ENCODE results near the gene CAP1.

CAP1 gene

DNA sequence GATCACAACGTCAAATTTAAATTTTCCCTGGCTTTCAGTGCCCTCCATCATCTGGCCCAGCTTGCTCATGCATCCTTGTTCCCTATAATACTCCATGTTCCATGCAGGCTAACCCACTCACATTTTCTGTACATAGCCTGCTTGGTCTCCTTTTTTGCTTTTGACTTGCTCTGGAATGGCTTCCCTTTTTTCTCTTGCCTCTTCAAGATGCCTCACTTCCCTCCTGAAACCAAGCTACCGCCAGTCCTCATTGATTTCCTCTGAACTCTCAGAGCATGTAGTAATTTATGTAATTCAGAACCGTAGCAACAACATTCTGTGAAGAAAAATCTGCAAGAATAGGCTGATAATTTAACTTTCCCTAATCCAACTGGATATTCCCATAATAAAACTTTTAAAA, 10.3 kb downstream of the CAP1 start:
- ChIA-PET POLR2A (interaction anchor here (1.4 kb wide), 1 partner anchor 11 kb away, joined by 9 read pairs; the partner anchor contains the start of gene CAP1), CTCF (no interaction called here)
- no peak for DNase-seq (ENCODE audit: extremely low spot score)
- TF ChIP-seq ZNF384 (IDR thresholded peaks at IDR 0.05) (no peak), CTBP1 (IDR thresholded peaks at IDR 0.05; ENCODE audit: borderline replicate concordance) (no peak), L3MBTL2 (conservative IDR thresholded peaks at IDR 0.05) (no peak), TARDBP (IDR thresholded peaks at IDR 0.05) (no peak), FOXM1 (IDR thresholded peaks at IDR 0.05; ENCODE audit: borderline replicate concordance) (no peak), HDGF (IDR thresholded peaks at IDR 0.05; ENCODE audit: borderline replicate concordance) (no peak), NFRKB (IDR thresholded peaks at IDR 0.05) (no peak), SUZ12 (IDR thresholded peaks at IDR 0.05) (no peak), BHLHE40 (IDR thresholded peaks at IDR 0.05; ENCODE audit: borderline replicate concordance) (no peak), ARNT (IDR thresholded peaks at IDR 0.05) (no peak), LEF1 (IDR thresholded peaks at IDR 0.05; ENCODE audit: borderline replicate concordance) (no peak), SP1 (IDR thresholded peaks at IDR 0.05) (no peak), FOXK2 (IDR thresholded peaks at IDR 0.05) (no peak), FOXA1 (IDR thresholded peaks at IDR 0.05) (no peak), ELF4 (IDR thresholded peaks at IDR 0.05) (no peak)
- TF ChIP-seq, protein P1, sequence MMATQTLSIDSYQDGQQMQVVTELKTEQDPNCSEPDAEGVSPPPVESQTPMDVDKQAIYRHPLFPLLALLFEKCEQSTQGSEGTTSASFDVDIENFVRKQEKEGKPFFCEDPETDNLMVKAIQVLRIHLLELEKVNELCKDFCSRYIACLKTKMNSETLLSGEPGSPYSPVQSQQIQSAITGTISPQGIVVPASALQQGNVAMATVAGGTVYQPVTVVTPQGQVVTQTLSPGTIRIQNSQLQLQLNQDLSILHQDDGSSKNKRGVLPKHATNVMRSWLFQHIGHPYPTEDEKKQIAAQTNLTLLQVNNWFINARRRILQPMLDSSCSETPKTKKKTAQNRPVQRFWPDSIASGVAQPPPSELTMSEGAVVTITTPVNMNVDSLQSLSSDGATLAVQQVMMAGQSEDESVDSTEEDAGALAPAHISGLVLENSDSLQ (IDR thresholded peaks at IDR 0.05), result no peak

DNA sequence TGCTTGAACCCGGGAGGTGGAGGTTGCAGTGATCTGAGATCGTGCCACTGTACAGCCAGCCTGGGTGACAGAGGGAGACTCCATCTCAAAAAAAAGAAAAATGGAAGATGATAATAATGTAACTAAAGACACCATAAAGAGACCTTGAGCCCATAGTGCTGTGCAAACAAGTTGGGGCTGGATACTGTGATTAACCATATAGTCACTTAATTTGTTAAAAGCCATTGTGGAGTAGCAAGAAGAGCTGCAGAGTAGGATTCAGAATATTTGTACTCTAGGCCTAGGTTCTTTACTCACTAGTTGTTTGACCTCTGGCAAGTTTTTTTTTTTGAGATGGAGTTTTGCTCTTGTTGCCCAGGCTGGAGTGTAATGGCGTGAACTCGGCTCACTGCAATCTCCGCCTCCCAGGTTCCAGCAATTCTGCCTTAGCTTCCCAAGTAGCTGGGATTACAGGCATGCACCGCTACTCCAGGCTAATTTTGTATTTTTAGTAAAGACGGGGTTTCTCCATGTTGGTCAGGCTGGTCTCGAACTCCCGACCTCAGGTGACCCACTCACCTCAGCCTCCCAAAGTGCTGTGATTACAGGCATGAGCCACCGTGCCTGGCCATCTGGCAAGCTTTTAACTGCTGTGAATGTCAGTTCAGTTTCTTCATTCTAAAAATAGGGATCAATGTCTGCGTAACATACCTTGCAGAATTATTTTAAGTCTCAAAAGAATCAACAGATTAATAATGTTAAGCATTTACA, 12.8 kb downstream of the CAP1 start:
- CTCF ChIA-PET, result no interaction called here
- POLR2A ChIA-PET, result no interaction called here
- no peak for DNase-seq (ENCODE audit: extremely low spot score)
- TF ChIP-seq LEF1 (IDR thresholded peaks at IDR 0.05; ENCODE audit: borderline replicate concordance) (no peak), ARNT (IDR thresholded peaks at IDR 0.05) (no peak), ELF4 (IDR thresholded peaks at IDR 0.05) (no peak), FOXK2 (IDR thresholded peaks at IDR 0.05) (no peak), HDGF (IDR thresholded peaks at IDR 0.05; ENCODE audit: borderline replicate concordance) (no peak), BHLHE40 (IDR thresholded peaks at IDR 0.05; ENCODE audit: borderline replicate concordance) (no peak), SUZ12 (IDR thresholded peaks at IDR 0.05) (no peak), FOXA1 (IDR thresholded peaks at IDR 0.05) (no peak), L3MBTL2 (conservative IDR thresholded peaks at IDR 0.05) (no peak), TARDBP (IDR thresholded peaks at IDR 0.05) (no peak), CTBP1 (IDR thresholded peaks at IDR 0.05; ENCODE audit: borderline replicate concordance) (no peak), SP1 (IDR thresholded peaks at IDR 0.05) (no peak), ZNF384 (IDR thresholded peaks at IDR 0.05) (no peak), FOXM1 (IDR thresholded peaks at IDR 0.05; ENCODE audit: borderline replicate concordance) (no peak), NFRKB (IDR thresholded peaks at IDR 0.05) (no peak)
- TF ChIP-seq, protein P1 (IDR thresholded peaks at IDR 0.05), result no peak

DNA sequence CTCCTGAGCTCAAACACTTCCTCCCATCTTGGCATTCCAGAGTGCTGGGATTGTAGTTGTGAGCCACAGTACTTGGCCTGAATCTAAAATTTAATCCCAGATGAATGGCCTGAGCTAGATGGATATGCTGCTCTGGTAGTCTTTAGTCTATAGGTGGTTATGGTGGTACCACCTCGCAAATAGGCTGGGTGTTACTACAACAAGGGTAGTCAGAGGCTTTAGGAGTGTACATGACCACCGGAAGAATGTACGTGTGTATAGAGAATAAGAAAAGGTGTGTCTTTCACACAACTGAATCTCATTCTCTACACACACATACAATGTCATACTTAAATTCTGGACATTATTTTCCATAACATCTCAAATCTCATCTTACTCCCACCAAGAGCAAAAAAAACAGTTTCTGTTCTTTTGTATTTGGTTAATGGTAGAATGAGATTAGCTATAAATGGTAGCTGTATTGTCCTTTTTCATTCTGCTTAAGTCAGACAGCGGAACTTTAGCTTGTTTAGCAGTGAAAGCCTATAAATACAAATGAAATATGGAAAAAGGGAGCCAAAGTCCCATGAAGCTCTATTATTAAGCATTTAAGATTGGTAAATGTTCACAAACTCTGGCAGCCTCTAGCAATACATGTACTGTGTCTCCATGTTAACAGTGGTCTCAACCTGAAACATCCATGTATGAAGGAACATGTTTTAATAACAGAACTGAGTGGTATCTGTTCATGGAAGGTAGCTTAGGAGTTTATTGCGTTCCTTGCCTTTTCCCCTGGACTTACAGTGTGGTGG, 16.2 kb downstream of the CAP1 start:
- DNase-seq (ENCODE audit: extremely low spot score), result no peak
- POLR2A ChIA-PET, result interaction anchor here (2.0 kb wide), 1 partner anchor 17 kb away, joined by 8 read pairs; the partner anchor contains the start of gene CAP1
- TF ChIP-seq HDGF (IDR thresholded peaks at IDR 0.05; ENCODE audit: borderline replicate concordance), result no peak
- no peak for TF ChIP-seq CTBP1 (IDR thresholded peaks at IDR 0.05; ENCODE audit: borderline replicate concordance)
- no peak for TF ChIP-seq ARNT (IDR thresholded peaks at IDR 0.05)
- TF ChIP-seq TARDBP (IDR thresholded peaks at IDR 0.05), result no peak
- TF ChIP-seq LEF1 (IDR thresholded peaks at IDR 0.05; ENCODE audit: borderline replicate concordance), result no peak
- CTCF ChIA-PET, result interaction anchor here (0.6 kb wide), 2 partner anchors 11 to 158 kb away, joined by 3 read pairs; no protein-coding TSS in a partner anchor

DNA sequence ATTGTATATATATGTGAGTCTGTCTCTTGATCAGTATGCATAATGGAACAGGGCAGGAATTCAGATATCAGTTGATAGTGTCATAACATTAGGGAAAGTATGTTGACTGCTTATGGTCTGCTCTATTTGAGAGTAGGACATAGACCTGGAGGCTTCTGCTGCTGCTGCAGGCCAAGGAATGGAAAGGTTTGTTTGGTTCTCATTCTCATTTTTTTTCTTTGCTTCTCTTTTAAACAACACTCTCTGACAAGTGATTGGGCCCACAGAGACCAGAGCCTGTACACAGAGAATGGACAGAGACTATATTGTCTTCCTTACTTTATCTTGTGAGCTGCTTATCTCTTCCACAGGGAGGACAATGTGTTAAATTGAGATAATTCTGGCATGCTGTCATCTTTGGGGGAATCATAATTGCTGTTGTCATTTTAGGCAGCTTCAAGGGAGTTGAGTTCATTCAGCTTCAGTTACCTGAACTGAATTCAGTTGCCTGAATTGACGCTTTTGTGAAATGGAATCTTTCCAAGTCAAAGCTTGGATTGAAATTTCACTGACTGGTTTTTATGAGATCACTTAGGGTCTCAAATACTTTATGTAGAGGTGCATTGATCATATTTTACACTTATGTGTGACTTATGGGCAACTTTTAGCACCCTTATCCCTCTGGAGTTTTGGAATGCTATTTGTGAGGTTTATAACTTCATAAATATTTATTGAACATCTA, 16.9 kb downstream of the CAP1 start:
- DNase-seq (ENCODE audit: extremely low spot score), result no peak
- no peak for TF ChIP-seq BHLHE40 (IDR thresholded peaks at IDR 0.05; ENCODE audit: borderline replicate concordance)
- no peak for TF ChIP-seq SP1 (IDR thresholded peaks at IDR 0.05)
- TF ChIP-seq NFRKB (IDR thresholded peaks at IDR 0.05), result no peak
- TF ChIP-seq FOXM1 (IDR thresholded peaks at IDR 0.05; ENCODE audit: borderline replicate concordance), result no peak
- TF ChIP-seq ELF4 (IDR thresholded peaks at IDR 0.05), result no peak
- CTCF ChIA-PET, result interaction anchor here (0.6 kb wide), 1 partner anchor 11 kb away, joined by 3 read pairs; no protein-coding TSS in a partner anchor
- POLR2A ChIA-PET, result interaction anchor here (2.0 kb wide), 1 partner anchor 17 kb away, joined by 8 read pairs; the partner anchor contains the start of gene CAP1

DNA sequence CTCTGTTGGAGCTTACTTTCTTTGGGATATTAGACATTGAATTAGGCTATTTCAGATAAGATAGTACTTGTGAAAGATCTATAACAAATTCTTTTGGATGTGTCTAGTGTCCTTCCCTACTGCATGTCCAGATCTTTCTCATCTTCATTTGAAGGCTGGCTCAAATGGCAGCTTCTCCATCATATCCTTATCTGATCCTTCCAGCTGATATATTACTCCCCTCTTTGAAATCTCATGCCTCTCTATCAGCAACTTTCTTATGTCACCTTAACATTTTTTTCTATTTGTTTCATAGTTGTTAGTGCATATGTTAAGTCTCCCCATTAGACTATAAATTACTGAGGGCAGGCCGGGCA, 17.5 kb downstream of the CAP1 start:
- ChIA-PET CTCF (interaction anchor here (0.6 kb wide), 1 partner anchor 1155 kb away, joined by 7 read pairs; no protein-coding TSS in a partner anchor), POLR2A (no interaction called here)
- no peak for DNase-seq (ENCODE audit: extremely low spot score)
- TF ChIP-seq BHLHE40 (IDR thresholded peaks at IDR 0.05; ENCODE audit: borderline replicate concordance), result no peak
- TF ChIP-seq LEF1 (IDR thresholded peaks at IDR 0.05; ENCODE audit: borderline replicate concordance), result no peak
- TF ChIP-seq SP1 (IDR thresholded peaks at IDR 0.05), result no peak
- no peak for TF ChIP-seq HDGF (IDR thresholded peaks at IDR 0.05; ENCODE audit: borderline replicate concordance)
- TF ChIP-seq, protein P1 (IDR thresholded peaks at IDR 0.05), result no peak
- TF ChIP-seq FOXA1 (IDR thresholded peaks at IDR 0.05), result no peak
- TF ChIP-seq CTBP1 (IDR thresholded peaks at IDR 0.05; ENCODE audit: borderline replicate concordance), result no peak
- TF ChIP-seq L3MBTL2 (conservative IDR thresholded peaks at IDR 0.05), result no peak
- TF ChIP-seq FOXM1 (IDR thresholded peaks at IDR 0.05; ENCODE audit: borderline replicate concordance), result no peak
- TF ChIP-seq TARDBP (IDR thresholded peaks at IDR 0.05), result no peak
- TF ChIP-seq ARNT (IDR thresholded peaks at IDR 0.05), result no peak
- no peak for TF ChIP-seq SUZ12 (IDR thresholded peaks at IDR 0.05)
- TF ChIP-seq FOXK2 (IDR thresholded peaks at IDR 0.05), result no peak
- TF ChIP-seq NFRKB (IDR thresholded peaks at IDR 0.05), result no peak
- no peak for TF ChIP-seq ELF4 (IDR thresholded peaks at IDR 0.05)

All from HEK293T (cell line).